ENCODE results near the gene FGF11. TPM values are rescaled to one million over a fixed set of nuclear protein-coding genes. Genes with fewer than 3 reads are reported as not detected.

The FGF11 gene
- total RNA-seq, 1 experiment from 2014 or later, result not detected

DNA sequence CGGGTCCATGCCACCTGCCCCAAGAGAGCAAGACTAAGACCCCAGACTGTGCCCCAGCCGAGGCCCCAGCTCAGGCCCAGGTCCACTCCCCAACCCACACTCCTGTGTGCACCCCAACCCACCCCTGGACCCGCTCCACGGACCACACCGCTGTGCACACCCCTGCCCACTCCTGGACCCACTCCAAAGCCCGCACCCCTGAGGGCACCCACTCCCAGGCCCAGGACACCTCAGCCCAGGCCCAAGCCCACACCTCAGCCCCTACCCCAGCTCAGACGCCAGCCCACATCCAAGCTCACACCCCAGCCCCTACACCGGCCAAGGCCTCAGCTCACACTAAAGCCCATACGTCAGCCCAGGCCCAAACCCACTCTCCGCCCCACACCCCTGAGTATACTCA lies 9.6 kb upstream of the FGF11 start:
- H3K4me3 ChIP-seq, result no peak overlapping the region

DNA sequence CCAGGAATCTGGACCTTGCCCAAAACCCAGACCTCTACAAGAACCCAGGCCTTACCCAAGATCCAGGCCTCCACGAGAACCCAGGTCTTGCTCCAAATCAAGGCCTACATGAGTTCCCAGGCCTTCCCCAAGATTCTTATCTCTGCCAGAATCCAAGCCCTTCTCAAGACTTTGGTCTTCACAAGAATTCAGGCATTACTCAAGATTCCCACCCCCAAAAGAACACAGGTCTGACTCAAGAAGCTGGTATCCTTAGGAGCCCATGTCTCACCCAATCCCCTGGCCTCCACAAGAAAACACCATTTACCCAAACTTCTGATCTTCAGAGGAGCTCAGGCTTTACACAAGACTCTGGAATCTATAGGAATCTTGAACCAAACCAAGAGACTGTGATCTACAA lies 8.1 kb upstream of the FGF11 start:
- no peaks in the 10 kb centered on the region for H3K9me3 ChIP-seq (replicated peaks)
- H3K27me3 ChIP-seq (replicated peaks), result 0 out of 2 replicates have a peak, but pooled peaks cover 4% of the 10 kb centered on the region
- no peak overlapping the region for H3K4me3 ChIP-seq
- H3K27ac ChIP-seq, result no peak overlapping the region
- peaks cover 10% of the 10 kb centered on the region for H3K4me1 ChIP-seq (replicated peaks)
- H3K36me3 ChIP-seq, result no peaks in the 10 kb centered on the region
- no peak for DNase-seq (ENCODE audit: low read depth in 1 of 2, low spot score in 2 of 2)

More for the DNA sequence above, 9.6 kb upstream of the FGF11 start:
- Histone ChIP-seq H3K27me3 (replicated peaks) (no peaks in the 10 kb centered on the region), H3K36me3 (no peaks in the 10 kb centered on the region), H3K9me3 (replicated peaks) (no peaks in the 10 kb centered on the region), H3K4me1 (replicated peaks) (no peaks in the 10 kb centered on the region), H3K27ac (no peak overlapping the region)
- DNase-seq (ENCODE audit: low read depth in 1 of 2, low spot score in 2 of 2), result no peak

DNA sequence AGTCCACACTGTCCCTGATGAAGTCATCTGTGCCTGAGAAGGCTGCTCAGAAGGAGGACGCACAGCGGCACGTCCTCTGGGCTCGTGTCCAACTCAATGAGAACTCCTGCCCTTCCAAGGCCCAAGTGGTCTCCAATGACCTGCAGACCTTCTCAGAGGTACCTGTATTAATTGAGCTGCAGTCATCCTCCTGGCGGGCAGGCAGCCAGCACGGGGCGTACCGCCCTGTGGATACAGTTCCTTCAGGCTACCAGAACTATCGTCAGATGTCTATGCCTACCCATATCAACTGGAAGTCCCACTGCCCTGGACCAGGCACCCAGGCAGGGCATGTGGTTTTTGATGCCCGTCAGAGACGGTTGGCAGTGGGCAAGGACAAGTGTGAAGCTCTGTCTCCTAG lies 7.0 kb upstream of the FGF11 start:
- Histone ChIP-seq H3K9me3 (replicated peaks) (no peaks in the 10 kb centered on the region), H3K4me1 (replicated peaks) (peaks cover 21% of the 10 kb centered on the region), H3K27ac (no peak overlapping the region), H3K36me3 (no peaks in the 10 kb centered on the region), H3K27me3 (replicated peaks) (0 out of 2 replicates have a peak, but pooled peaks cover 13% of the 10 kb centered on the region), H3K4me3 (no peak overlapping the region)
- no peak for DNase-seq (ENCODE audit: low read depth in 1 of 2, low spot score in 2 of 2)

DNA sequence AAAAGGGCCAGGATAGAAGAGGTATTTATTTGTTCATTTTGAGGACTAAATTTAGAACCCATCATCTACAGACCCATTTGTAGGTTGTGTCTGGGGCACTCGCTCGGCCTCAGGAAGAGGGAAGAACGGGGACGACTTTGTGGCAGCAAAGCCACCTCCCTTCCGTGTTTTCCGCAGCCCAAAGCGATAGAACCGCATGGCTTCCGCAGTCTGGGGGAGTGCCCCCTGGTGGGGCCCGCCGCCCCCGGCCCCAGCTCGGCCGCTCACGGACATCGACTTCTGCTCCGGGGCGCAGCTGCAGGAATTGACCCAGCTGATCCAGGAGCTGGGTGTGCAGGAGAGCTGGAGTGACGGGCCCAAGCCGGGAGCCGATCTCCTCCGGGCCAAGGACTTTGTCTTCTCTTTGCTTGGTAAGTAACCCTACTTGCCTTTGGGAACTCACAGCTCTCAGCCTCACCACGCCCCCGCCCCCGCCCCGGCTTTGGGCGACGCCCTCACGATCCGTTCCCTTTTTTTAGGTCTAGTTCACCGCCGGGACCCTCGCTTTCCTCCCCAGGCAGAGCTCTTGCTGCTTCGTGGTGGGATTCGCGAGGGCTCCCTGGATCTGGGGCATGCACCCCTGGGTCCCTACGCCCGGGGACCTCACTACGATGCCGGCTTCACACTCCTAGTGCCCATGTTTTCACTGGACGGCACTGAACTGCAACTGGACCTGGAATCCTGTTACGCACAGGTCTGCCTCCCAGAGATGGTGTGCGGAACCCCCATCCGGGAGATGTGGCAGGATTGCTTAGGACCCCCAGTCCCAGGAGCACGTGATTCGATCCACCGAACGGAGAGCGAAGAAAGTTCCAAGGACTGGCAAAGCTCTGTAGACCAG lies 3.4 kb upstream of the FGF11 start:
- Histone ChIP-seq H3K4me1 (replicated peaks) (peaks cover 34% of the 10 kb centered on the region), H3K36me3 (no peaks in the 10 kb centered on the region), H3K27ac (no peak overlapping the region), H3K27me3 (replicated peaks) (peaks cover 46% of the 10 kb centered on the region), H3K4me3 (no peak overlapping the region), H3K9me3 (replicated peaks) (no peaks in the 10 kb centered on the region)
- no peak for DNase-seq (ENCODE audit: low read depth in 1 of 2, low spot score in 2 of 2)

DNA sequence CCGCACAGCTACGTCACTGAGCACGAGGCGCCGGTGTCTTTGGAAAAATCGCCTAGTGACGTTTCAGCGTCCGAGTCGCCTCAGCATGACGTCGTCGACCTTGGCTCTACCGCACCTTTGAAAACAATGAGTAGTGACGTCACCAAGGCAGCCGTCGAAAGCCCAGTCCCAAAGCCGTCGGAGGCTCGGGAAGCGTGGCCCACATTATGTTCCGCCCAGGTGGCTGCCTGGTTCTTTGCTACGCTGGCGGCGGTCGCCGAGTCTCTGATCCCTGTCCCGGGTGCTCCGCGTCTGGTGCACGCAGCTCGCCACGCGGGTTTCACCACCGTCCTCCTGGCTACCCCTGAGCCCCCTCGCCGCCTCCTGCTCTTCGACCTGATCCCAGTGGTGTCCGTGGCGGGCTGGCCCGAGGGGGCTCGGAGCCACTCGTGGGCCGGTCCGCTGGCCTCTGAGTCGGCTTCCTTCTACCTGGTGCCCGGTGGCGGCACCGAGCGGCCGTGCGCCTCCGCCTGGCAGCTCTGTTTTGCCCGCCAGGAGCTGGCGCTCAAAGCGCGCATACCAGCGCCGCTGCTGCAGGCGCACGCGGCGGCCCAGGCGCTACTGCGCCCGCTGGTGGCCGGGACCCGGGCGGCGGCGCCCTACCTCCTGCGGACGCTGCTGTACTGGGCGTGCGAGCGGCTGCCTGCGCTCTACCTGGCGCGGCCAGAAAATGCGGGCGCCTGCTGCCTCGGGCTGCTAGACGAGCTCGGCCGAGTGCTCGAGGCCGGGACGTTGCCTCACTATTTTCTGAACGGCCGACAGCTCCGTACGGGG lies 2.5 kb upstream of the FGF11 start:
- Histone ChIP-seq H3K27ac (no peak overlapping the region), H3K36me3 (no peaks in the 10 kb centered on the region), H3K27me3 (replicated peaks) (peaks cover 49% of the 10 kb centered on the region), H3K9me3 (replicated peaks) (no peaks in the 10 kb centered on the region), H3K4me3 (peak overlapping the region; percentile 31), H3K4me1 (replicated peaks) (peaks cover 34% of the 10 kb centered on the region)
- peak; percentile 68 to 70 for DNase-seq (ENCODE audit: low read depth in 1 of 2, low spot score in 2 of 2)

DNA sequence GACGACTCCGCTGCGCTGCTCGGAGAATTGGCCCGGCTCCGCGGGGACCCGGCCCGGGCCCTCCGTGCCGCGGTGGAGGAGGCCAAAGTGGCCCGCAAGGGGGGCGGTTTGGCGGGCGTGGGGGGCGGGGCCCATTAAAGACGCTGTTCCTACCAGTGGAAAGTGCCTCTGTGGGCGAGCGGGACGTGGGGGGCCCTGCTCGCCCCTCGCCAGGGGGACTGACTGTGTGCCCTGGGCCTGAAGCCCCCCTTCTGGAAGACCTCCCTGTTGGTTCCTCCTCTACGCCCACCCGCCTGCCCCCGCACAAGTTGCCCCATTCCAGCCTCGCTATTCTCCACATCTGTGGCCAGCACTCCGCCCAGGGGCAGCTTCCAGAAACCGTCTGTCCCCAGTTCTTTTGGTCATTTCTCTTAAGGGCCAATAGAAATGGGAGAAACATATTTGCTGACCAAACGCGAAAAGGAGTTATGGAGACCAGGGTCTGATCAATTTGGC lies 1.9 kb upstream of the FGF11 start:
- DNase-seq (ENCODE audit: low read depth in 1 of 2, low spot score in 2 of 2), result no peak
- H3K4me1 ChIP-seq (replicated peaks), result peaks cover 34% of the 10 kb centered on the region
- H3K9me3 ChIP-seq (replicated peaks), result no peaks in the 10 kb centered on the region
- no peaks in the 10 kb centered on the region for H3K36me3 ChIP-seq
- no peak overlapping the region for H3K27ac ChIP-seq
- peaks cover 51% of the 10 kb centered on the region for H3K27me3 ChIP-seq (replicated peaks)
- H3K4me3 ChIP-seq, result peak overlapping the region; percentile 31; the same call in 1 of the 2 replicates

DNA sequence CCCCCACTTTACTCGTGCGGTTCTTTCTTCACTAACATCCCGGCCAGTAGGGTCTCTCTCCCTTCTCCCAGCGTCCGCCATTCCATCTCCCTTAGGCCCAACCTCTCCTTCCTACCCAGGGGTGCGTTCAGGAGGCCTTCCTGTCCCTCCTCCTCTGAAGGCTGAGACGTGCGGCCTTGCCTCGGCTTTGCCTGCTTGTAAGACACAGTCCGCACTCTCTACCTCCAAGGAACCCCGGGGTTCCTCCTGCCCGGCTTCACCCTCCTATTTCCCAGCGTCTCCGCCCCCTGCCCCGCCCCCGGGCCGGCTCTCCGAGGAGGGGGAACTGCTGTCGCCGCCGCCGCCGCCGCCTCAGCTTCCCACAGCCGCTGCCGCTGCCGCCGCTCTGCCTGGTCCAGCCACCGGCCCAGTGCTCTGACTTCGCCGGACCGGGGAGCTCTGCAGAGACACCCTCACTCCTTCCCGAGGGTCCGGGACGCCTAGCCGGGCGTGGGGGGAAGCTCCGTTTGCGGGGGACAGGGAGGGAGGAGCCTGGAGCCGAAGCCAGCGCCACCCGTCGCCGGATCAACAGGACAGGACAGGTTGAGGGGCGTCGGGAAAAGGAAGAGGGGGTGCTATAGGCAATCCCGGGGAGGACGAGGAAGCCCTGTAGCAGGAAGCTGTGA lies 1.2 kb upstream of the FGF11 start:
- no peaks in the 10 kb centered on the region for H3K9me3 ChIP-seq (replicated peaks)
- peaks cover 51% of the 10 kb centered on the region for H3K27me3 ChIP-seq (replicated peaks)
- DNase-seq (ENCODE audit: low read depth in 1 of 2, low spot score in 2 of 2), result no peak
- H3K36me3 ChIP-seq, result no peaks in the 10 kb centered on the region
- no peak overlapping the region for H3K27ac ChIP-seq
- peaks cover 34% of the 10 kb centered on the region for H3K4me1 ChIP-seq (replicated peaks)
- no peak overlapping the region for H3K4me3 ChIP-seq

DNA sequence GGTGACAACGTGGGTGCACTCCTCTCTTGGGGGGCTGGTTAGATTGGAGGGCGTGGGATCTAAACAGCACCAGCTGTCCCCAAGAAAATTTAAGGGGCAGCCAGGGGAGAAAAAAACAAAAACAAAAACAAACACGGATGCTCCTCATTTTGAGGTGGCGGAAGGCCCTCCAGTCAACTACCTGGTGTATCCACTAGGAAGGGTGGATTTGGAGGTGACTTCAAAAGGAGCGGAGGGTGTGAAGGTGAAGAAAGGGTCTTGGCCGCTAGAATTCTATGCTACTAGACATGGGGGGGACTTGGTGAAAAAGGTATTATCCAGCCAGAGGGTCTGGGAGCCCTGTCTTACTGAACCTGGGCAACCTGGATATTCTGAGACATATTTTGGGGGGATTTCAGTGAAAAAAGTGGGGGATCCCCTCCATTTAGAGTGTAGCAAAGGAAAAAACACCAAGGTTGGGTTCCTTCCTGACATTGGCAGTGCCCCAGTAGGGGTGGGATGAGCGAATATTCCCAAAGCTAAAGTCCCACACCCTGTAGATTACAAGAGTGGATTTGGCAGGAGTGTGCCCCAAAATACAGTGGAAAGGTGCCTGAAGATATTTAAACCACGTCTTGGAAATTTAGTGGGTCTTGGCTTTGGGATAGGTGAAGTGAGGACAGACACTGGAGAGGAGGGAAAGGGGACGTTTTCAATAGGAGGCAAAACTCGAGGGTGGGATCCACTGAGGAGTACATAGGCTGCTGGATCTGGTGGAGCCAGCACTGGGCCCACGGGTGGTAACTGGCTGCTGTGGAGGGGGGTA lies 454 bp upstream of the FGF11 start:
- Histone ChIP-seq H3K4me1 (replicated peaks) (peaks cover 34% of the 10 kb centered on the region), H3K27ac (no peak overlapping the region), H3K9me3 (replicated peaks) (no peaks in the 10 kb centered on the region), H3K4me3 (no peak overlapping the region), H3K36me3 (no peaks in the 10 kb centered on the region), H3K27me3 (replicated peaks) (peaks cover 51% of the 10 kb centered on the region)
- DNase-seq (ENCODE audit: low read depth in 1 of 2, low spot score in 2 of 2), result no peak

DNA sequence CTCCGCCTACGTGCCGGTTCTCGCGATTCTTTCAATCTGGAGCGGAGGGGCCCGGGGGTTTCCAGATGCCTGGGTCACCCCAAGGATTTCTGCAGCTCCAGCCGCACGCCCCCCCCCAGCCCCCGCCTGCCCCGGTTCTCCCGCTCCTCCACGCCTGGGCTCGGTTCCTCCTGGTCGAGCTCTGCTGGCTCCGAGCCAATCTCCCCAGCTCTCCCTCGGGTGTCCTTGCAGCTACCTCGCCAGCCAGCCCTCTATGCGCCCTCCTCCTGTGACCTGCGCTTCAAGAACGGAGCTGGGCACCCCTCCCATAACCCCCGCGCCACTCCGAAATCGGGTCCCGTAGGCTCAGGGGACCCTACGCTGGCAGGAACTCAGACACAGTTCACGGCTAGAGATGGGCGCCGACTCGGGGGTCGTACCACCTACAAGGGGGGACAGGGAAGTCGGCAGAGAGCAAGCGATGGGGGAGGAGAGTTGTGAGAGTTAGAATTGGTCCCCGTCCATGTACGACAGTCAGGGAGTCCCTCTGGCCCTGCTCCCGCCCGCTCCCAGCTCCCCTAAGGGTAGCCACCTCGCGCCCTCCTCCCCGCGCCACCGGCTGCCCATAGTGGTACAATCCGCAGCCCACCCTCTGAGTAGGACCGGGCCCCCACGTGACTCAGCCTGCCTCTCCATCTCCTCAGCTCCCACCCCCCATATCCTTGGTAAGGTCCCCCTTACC lies 961 bp downstream of the FGF11 start:
- no peaks in the 10 kb centered on the region for H3K9me3 ChIP-seq (replicated peaks)
- H3K27ac ChIP-seq, result no peak overlapping the region
- H3K36me3 ChIP-seq, result no peaks in the 10 kb centered on the region
- H3K4me3 ChIP-seq, result no peak overlapping the region
- H3K27me3 ChIP-seq (replicated peaks), result peaks cover 51% of the 10 kb centered on the region
- peaks cover 34% of the 10 kb centered on the region for H3K4me1 ChIP-seq (replicated peaks)
- no peak for DNase-seq (ENCODE audit: low read depth in 1 of 2, low spot score in 2 of 2)

DNA sequence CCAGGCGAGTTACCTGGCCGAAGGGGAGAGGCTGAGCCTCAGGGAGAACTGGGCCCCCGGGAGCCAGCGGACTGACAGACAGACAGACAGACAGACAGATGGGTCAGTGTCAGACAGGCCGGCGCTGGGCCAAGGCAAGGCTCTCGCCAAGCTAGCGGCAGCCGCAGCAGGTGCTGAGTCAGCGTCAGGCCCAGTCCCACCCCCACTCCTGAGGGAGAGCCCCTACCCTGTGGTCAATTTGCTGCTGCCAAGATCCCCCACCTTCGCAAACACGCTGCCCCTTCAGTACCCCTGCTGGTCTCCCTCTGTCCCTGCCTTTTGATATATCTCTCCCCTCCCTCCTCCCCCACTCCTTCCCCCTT lies 1.5 kb downstream of the FGF11 start:
- Histone ChIP-seq H3K9me3 (replicated peaks) (no peaks in the 10 kb centered on the region), H3K27me3 (replicated peaks) (peaks cover 50% of the 10 kb centered on the region), H3K27ac (no peak overlapping the region), H3K4me1 (replicated peaks) (peaks cover 28% of the 10 kb centered on the region), H3K4me3 (no peak overlapping the region), H3K36me3 (no peaks in the 10 kb centered on the region)
- DNase-seq (ENCODE audit: low read depth in 1 of 2, low spot score in 2 of 2), result no peak

DNA sequence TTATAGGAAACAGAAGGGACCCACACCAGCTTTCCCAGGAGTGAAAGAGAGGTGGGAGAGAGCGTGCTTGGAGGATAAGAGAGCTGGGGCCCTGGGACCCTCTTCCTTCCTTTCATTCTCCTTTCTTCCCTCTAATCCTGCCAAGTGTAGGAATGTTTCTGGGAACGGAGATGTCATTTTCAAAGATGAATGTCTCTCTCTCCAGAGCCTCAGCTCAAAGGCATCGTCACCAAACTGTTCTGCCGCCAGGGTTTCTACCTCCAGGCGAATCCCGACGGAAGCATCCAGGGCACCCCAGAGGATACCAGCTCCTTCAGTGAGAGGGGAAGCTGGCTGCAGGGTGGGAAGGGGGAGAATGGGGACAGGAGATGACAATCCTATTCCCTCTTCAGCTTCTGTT lies 2.0 kb downstream of the FGF11 start:
- Histone ChIP-seq H3K9me3 (replicated peaks) (no peaks in the 10 kb centered on the region), H3K27me3 (replicated peaks) (peaks cover 51% of the 10 kb centered on the region), H3K4me1 (replicated peaks) (peaks cover 24% of the 10 kb centered on the region), H3K4me3 (no peak overlapping the region), H3K27ac (no peak overlapping the region), H3K36me3 (no peaks in the 10 kb centered on the region)
- no peak for DNase-seq (ENCODE audit: low read depth in 1 of 2, low spot score in 2 of 2)

DNA sequence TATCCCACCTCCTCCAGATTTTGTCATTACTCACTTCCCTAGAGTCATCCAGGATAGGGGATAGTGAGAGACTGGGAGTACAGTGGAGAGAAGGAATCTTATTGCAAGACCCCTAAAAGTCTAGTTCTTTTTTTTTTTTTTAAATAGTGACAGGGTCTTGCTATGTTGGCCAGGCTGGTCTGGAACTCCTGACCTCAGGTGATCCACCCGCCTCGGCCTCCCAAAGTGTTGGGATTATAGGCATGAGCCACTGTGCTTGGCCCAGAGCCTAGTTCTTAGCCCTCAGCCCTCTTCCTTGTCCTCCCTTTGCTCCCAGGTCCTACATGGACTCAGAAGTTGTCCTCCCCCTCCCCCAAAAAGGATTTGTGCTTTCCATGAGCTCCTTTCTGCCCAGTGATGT lies 2.8 kb downstream of the FGF11 start:
- no peak for DNase-seq (ENCODE audit: low read depth in 1 of 2, low spot score in 2 of 2)
- peaks cover 44% of the 10 kb centered on the region for H3K27me3 ChIP-seq (replicated peaks)
- H3K27ac ChIP-seq, result no peak overlapping the region
- no peaks in the 10 kb centered on the region for H3K9me3 ChIP-seq (replicated peaks)
- no peaks in the 10 kb centered on the region for H3K36me3 ChIP-seq
- no peak overlapping the region for H3K4me3 ChIP-seq
- peaks cover 15% of the 10 kb centered on the region for H3K4me1 ChIP-seq (replicated peaks)
